ENCODE data around the gene ATP10B.

ATP10B gene

DNA sequence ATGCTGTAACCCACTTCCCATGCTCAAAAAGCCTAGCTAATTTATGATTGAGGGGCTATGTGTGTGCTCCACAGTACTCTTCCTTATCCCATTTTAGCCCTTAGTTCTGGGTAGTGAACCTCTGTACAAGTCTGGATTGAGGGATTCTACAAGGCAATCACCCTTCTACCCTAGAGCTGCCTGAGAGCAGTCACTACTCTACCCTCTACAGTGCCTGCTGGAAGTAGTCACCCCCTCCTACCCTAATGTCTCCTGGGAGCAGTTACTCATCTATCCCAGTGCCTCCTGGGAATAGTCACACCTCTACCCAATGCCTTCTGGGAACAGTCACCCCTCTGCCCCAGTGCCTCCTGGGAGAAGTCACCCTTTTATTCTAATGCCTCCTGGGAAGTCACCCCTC, 150.6 kb downstream of the ATP10B start:
- Histone ChIP-seq H2AK5ac (ENCODE audit: low read depth, low read length) (no peak overlapping the region), H4K91ac (ENCODE audit: low read depth, low read length, poor library complexity) (no peak overlapping the region), H3K4me1 (ENCODE audit: control insufficient read depth in 2 of 2, insufficient read depth in 1 of 2, low read depth in 1 of 2, low read length in 2 of 2) (peaks cover 0 to 6% of the 10 kb centered on the region in 2 donors), H3K36me3 (replicated peaks in 1 of 2; ENCODE audit: control insufficient read depth in 2 of 2, insufficient read depth in 2 of 2, low read length in 2 of 2) (no peaks in the 10 kb centered on the region), H2BK15ac (ENCODE audit: low read length) (no peak overlapping the region), H2BK12ac (ENCODE audit: low read length) (no peak overlapping the region), H3K14ac (ENCODE audit: low read length) (no peak overlapping the region), H3K27ac (replicated peaks; ENCODE audit: low read length) (no peak overlapping the region), H3K18ac (ENCODE audit: low read length) (no peak overlapping the region), H3K4ac (ENCODE audit: low read length) (no peak overlapping the region), H3K4me2 (ENCODE audit: insufficient read depth, low read length, poor library complexity, severe bottlenecking) (no peak overlapping the region), H3K4me3 (ENCODE audit: low read length in 2 of 2) (no peak overlapping the region), H3K79me1 (ENCODE audit: low read depth, low read length) (no peaks in the 10 kb centered on the region), H2AFZ (ENCODE audit: low read length) (no peak overlapping the region), H3K23ac (ENCODE audit: low read depth, low read length, poor library complexity) (no peak overlapping the region), H2BK5ac (ENCODE audit: low read length) (no peak overlapping the region), H3K27me3 (ENCODE audit: control insufficient read depth in 3 of 3, insufficient read depth in 3 of 3, low read depth in 1 of 3, low read length in 3 of 3) (no peaks in the 10 kb centered on the region), H3K9ac (ENCODE audit: low read depth, low read length, poor library complexity) (no peak overlapping the region), H4K8ac (ENCODE audit: low read depth, low read length) (no peak overlapping the region), H2BK120ac (ENCODE audit: low read depth, low read length) (no peak overlapping the region), H3K9me3 (replicated peaks in 1 of 2; ENCODE audit: control insufficient read depth in 2 of 2, insufficient read depth in 1 of 2, low read depth in 1 of 2, low read length in 2 of 2) (peaks cover 0 to 2% of the 10 kb centered on the region in 2 donors)
- DNase-seq (ENCODE audit: low spot score), result no peak

DNA sequence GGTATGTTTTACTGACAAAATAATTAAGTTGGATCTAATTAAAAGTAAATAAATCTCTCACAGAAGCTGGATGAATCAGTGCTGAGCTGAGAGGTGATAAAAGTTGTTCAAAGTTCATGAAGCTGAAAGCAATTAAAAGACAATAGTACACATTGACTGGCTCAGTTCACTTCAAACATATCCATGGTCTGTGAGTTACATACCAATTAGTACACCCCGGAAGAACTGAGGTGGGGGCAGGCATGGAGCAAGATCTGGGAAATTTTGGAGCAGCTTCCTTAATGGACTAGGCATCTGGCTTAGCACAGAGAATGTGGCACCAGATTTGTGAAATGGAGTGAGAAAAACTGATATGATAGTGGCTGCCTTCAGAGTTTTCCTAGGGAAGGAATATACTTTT, 152.7 kb downstream of the ATP10B start:
- Histone ChIP-seq H2BK120ac (ENCODE audit: low read depth, low read length) (no peak overlapping the region), H3K79me1 (ENCODE audit: low read depth, low read length) (no peaks in the 10 kb centered on the region), H4K8ac (ENCODE audit: low read depth, low read length) (no peak overlapping the region), H3K27ac (replicated peaks; ENCODE audit: low read length) (no peak overlapping the region), H2AFZ (ENCODE audit: low read length) (no peak overlapping the region), H2AK5ac (ENCODE audit: low read depth, low read length) (no peak overlapping the region), H2BK15ac (ENCODE audit: low read length) (no peak overlapping the region), H3K18ac (ENCODE audit: low read length) (no peak overlapping the region), H3K23ac (ENCODE audit: low read depth, low read length, poor library complexity) (no peak overlapping the region), H2BK12ac (ENCODE audit: low read length) (no peak overlapping the region), H4K91ac (ENCODE audit: low read depth, low read length, poor library complexity) (no peak overlapping the region), H3K4me1 (ENCODE audit: control insufficient read depth in 2 of 2, insufficient read depth in 1 of 2, low read depth in 1 of 2, low read length in 2 of 2) (peaks cover 0 to 6% of the 10 kb centered on the region in 2 donors), H3K4me3 (ENCODE audit: low read length in 2 of 2) (no peak overlapping the region), H3K4me2 (ENCODE audit: insufficient read depth, low read length, poor library complexity, severe bottlenecking) (no peak overlapping the region), H3K14ac (ENCODE audit: low read length) (no peak overlapping the region), H3K9ac (ENCODE audit: low read depth, low read length, poor library complexity) (no peak overlapping the region), H3K4ac (ENCODE audit: low read length) (no peak overlapping the region), H3K9me3 (replicated peaks in 1 of 2; ENCODE audit: control insufficient read depth in 2 of 2, insufficient read depth in 1 of 2, low read depth in 1 of 2, low read length in 2 of 2) (peaks cover 0 to 2% of the 10 kb centered on the region in 2 donors), H3K36me3 (replicated peaks in 1 of 2; ENCODE audit: control insufficient read depth in 2 of 2, insufficient read depth in 2 of 2, low read length in 2 of 2) (no peaks in the 10 kb centered on the region), H2BK5ac (ENCODE audit: low read length) (no peak overlapping the region), H3K27me3 (ENCODE audit: control insufficient read depth in 3 of 3, insufficient read depth in 3 of 3, low read depth in 1 of 3, low read length in 3 of 3) (no peaks in the 10 kb centered on the region)
- WGBS, 2 donors (ENCODE audit: extremely low coverage in 2 of 2, insufficient read length in 2 of 2, insufficient replicate concordance in 1 of 2), result no CpG with 5 or more reads among the region's 1 CpG
- DNase-seq (ENCODE audit: low spot score), result no peak

DNA sequence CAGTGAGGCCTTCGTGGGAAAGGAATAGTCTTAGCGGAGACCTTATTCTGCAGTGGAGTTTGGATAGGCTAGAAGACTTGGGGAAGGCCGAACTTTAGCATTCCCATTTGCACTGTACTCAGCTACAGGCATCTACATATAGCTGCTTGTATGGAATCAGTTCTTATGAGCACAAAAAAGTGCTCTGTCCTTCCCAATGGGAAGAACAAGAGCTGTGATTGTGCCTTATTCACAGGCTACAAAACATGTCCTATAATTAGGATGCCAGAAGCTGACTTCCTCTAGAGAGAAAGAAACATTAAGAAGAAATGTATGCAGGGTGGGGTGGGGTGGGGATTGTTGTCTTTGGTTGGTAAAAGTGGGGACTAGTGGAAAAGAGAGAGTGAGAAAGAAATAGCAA, 154.7 kb downstream of the ATP10B start:
- Histone ChIP-seq H3K4me2 (ENCODE audit: insufficient read depth, low read length, poor library complexity, severe bottlenecking) (no peak overlapping the region), H3K9me3 (replicated peaks in 1 of 2; ENCODE audit: control insufficient read depth in 2 of 2, insufficient read depth in 1 of 2, low read depth in 1 of 2, low read length in 2 of 2) (no peaks in the 10 kb centered on the region), H3K9ac (ENCODE audit: low read depth, low read length, poor library complexity) (no peak overlapping the region), H3K79me1 (ENCODE audit: low read depth, low read length) (no peaks in the 10 kb centered on the region), H2AFZ (ENCODE audit: low read length) (no peak overlapping the region), H3K23ac (ENCODE audit: low read depth, low read length, poor library complexity) (no peak overlapping the region), H3K18ac (ENCODE audit: low read length) (no peak overlapping the region), H3K27me3 (ENCODE audit: control insufficient read depth in 3 of 3, insufficient read depth in 3 of 3, low read depth in 1 of 3, low read length in 3 of 3) (no peaks in the 10 kb centered on the region), H4K91ac (ENCODE audit: low read depth, low read length, poor library complexity) (no peak overlapping the region), H3K36me3 (replicated peaks in 1 of 2; ENCODE audit: control insufficient read depth in 2 of 2, insufficient read depth in 2 of 2, low read length in 2 of 2) (no peaks in the 10 kb centered on the region), H3K4me1 (ENCODE audit: control insufficient read depth in 2 of 2, insufficient read depth in 1 of 2, low read depth in 1 of 2, low read length in 2 of 2) (peaks cover 0 to 10% of the 10 kb centered on the region in 2 donors), H2BK12ac (ENCODE audit: low read length) (no peak overlapping the region), H2BK120ac (ENCODE audit: low read depth, low read length) (no peak overlapping the region), H3K4me3 (ENCODE audit: low read length in 2 of 2) (no peak overlapping the region), H4K8ac (ENCODE audit: low read depth, low read length) (no peak overlapping the region), H3K4ac (ENCODE audit: low read length) (no peak overlapping the region), H2AK5ac (ENCODE audit: low read depth, low read length) (no peak overlapping the region), H3K27ac (replicated peaks; ENCODE audit: low read length) (no peak overlapping the region), H2BK5ac (ENCODE audit: low read length) (no peak overlapping the region), H3K14ac (ENCODE audit: low read length) (no peak overlapping the region), H2BK15ac (ENCODE audit: low read length) (no peak overlapping the region)
- DNase-seq (ENCODE audit: low spot score), result no peak
- no CpG with 5 or more reads among the region's 3 CpGs for WGBS, 2 donors (ENCODE audit: extremely low coverage in 2 of 2, insufficient read length in 2 of 2, insufficient replicate concordance in 1 of 2)

DNA sequence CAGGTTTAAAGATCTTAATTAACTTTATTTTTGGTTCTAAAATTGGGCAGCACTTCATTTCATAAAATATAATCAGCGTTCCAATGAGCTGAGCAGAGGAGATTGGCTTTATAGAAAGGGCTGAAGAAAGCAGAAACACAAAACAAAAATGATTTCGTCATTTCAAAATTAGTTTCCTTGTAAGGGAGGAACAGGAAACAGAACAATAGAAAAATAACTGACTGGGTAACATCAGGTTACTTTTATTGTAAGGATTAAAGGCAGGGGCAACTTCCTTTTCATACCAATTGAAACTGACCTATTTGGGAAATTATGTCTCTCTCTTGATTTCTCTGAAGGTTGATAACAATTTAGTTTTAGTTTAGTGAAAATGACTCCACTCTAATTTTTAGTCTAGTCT, 157.1 kb downstream of the ATP10B start:
- H2AK5ac ChIP-seq (ENCODE audit: low read depth, low read length), result no peak overlapping the region
- H3K27ac ChIP-seq (replicated peaks; ENCODE audit: low read length), result no peak overlapping the region
- peaks cover 0 to 10% of the 10 kb centered on the region in 2 donors for H3K4me1 ChIP-seq (ENCODE audit: control insufficient read depth in 2 of 2, insufficient read depth in 1 of 2, low read depth in 1 of 2, low read length in 2 of 2)
- H2BK15ac ChIP-seq (ENCODE audit: low read length), result no peak overlapping the region
- no peak overlapping the region for H3K4me2 ChIP-seq (ENCODE audit: insufficient read depth, low read length, poor library complexity, severe bottlenecking)
- H3K18ac ChIP-seq (ENCODE audit: low read length), result no peak overlapping the region
- no peaks in the 10 kb centered on the region for H3K36me3 ChIP-seq (replicated peaks in 1 of 2; ENCODE audit: control insufficient read depth in 2 of 2, insufficient read depth in 2 of 2, low read length in 2 of 2)
- no peaks in the 10 kb centered on the region for H3K79me1 ChIP-seq (ENCODE audit: low read depth, low read length)
- no peak overlapping the region for H3K4me3 ChIP-seq (ENCODE audit: low read length in 2 of 2)
- no peak overlapping the region for H4K91ac ChIP-seq (ENCODE audit: low read depth, low read length, poor library complexity)
- no peak overlapping the region for H3K14ac ChIP-seq (ENCODE audit: low read length)
- H2BK5ac ChIP-seq (ENCODE audit: low read length), result no peak overlapping the region
- H2BK12ac ChIP-seq (ENCODE audit: low read length), result no peak overlapping the region
- no peak overlapping the region for H3K23ac ChIP-seq (ENCODE audit: low read depth, low read length, poor library complexity)
- WGBS, 2 donors (ENCODE audit: extremely low coverage in 2 of 2, insufficient read length in 2 of 2, insufficient replicate concordance in 1 of 2), result no CpG with 5 or more reads among the region's 2 CpGs
- DNase-seq (ENCODE audit: low spot score), result no peak
- no peak overlapping the region for H2AFZ ChIP-seq (ENCODE audit: low read length)
- H3K9me3 ChIP-seq (replicated peaks in 1 of 2; ENCODE audit: control insufficient read depth in 2 of 2, insufficient read depth in 1 of 2, low read depth in 1 of 2, low read length in 2 of 2), result no peaks in the 10 kb centered on the region
- H2BK120ac ChIP-seq (ENCODE audit: low read depth, low read length), result no peak overlapping the region
- no peak overlapping the region for H4K8ac ChIP-seq (ENCODE audit: low read depth, low read length)
- H3K9ac ChIP-seq (ENCODE audit: low read depth, low read length, poor library complexity), result no peak overlapping the region
- no peak overlapping the region for H3K4ac ChIP-seq (ENCODE audit: low read length)
- H3K27me3 ChIP-seq (ENCODE audit: control insufficient read depth in 3 of 3, insufficient read depth in 3 of 3, low read depth in 1 of 3, low read length in 3 of 3), result no peaks in the 10 kb centered on the region
